ENCODE results near the gene SHH.

GRCh38 chr7:155858521-155859061 lies 46.3 kb upstream of the SHH start:
- TF ChIP-seq CTCF (conservative IDR thresholded peaks at IDR 0.05; ENCODE audit: low read depth, low read length), result no peak
- TF ChIP-seq POLR2A (IDR thresholded peaks at IDR 0.05; ENCODE audit: low read depth, low read length), result no peak
- no peak for TF ChIP-seq USF2 (IDR thresholded peaks at IDR 0.05; ENCODE audit: low read depth, low read length)
- TF ChIP-seq MAZ (IDR thresholded peaks at IDR 0.05; ENCODE audit: borderline replicate concordance, low read depth, low read length), result no peak
- TF ChIP-seq RCOR1 (IDR thresholded peaks at IDR 0.05; ENCODE audit: insufficient replicate concordance, low read length), result no peak
- TF ChIP-seq FOS (IDR thresholded peaks at IDR 0.05; ENCODE audit: low read depth, low read length), result no peak
- TF ChIP-seq RAD21 (IDR thresholded peaks at IDR 0.05; ENCODE audit: low read length), result no peak
- no peak for TF ChIP-seq BHLHE40 (IDR thresholded peaks at IDR 0.05; ENCODE audit: low read depth, low read length)
- no peak for TF ChIP-seq CEBPB (IDR thresholded peaks at IDR 0.05; ENCODE audit: low read depth, low read length)
- no peak for TF ChIP-seq SMC3 (IDR thresholded peaks at IDR 0.05; ENCODE audit: low read depth, low read length)
- no peak for TF ChIP-seq ELK1 (IDR thresholded peaks at IDR 0.05; ENCODE audit: borderline replicate concordance, low read depth, low read length)
- TF ChIP-seq RFX5 (IDR thresholded peaks at IDR 0.05; ENCODE audit: low read depth, low read length), result no peak
- no peak for TF ChIP-seq MXI1 (IDR thresholded peaks at IDR 0.05; ENCODE audit: borderline replicate concordance, low read depth, low read length)
- no peak for TF ChIP-seq MAFK (IDR thresholded peaks at IDR 0.05; ENCODE audit: low read depth, low read length)
